Kidney glomerular epithelial cell (primary cell): Measurements from ENCODE around the gene TSPAN13.

ENCODE experiments used
- DNase-seq: peaks from one replicate; lab custom pipeline; 2025; lab: John Stamatoyannopoulos, UW

The TSPAN13 gene

DNA sequence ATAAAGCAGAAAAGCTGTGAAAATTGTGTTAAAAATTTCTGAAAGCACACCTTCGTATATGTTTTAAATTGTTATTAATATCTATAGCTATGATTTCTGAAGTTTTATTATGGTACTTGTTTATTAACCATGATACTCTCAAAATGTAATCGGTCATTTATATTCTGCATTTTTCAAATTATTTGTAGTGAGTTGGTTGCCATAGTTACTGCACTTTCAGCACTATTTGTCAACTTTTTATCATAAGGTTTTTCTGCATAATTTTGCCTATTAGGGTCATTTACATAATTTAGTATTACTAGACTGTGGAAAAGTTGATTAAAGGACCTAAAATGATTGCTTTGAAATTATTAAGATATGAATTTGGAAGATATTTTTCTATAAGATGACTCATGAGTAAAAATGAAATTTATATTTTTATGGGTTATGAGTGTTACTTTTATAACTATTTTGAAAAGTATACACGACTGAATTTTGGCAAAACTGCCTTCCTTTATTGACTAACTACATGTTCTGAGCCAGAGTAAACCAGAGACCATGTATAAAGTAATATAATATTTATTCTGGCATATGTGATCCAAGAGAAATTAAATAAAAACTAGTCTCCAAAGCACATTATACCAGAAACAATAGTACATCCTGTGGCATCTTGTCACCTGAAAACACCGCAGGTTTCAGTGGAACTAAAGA lies 59.1 kb downstream of the TSPAN13 start:
- no peak for DNase-seq

DNA sequence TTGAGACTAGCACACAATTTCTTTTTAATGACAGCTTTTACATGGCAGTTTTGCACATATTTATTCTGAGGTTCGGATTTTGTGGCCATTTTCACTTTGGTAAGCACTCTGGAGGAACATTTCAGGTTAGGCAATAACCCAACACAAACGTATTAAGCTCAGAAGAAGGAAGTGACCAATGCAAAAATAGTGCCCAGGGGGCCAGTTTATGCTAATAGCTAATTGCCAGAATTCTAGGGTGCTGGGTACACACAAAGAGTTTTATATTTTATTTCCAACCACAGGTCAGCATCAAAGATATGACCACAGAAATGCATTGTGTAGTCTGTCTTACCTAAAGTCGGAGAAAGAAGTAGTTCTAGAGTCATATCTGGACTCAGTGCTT lies 59.7 kb downstream of the TSPAN13 start:
- DNase-seq: no peak

DNA sequence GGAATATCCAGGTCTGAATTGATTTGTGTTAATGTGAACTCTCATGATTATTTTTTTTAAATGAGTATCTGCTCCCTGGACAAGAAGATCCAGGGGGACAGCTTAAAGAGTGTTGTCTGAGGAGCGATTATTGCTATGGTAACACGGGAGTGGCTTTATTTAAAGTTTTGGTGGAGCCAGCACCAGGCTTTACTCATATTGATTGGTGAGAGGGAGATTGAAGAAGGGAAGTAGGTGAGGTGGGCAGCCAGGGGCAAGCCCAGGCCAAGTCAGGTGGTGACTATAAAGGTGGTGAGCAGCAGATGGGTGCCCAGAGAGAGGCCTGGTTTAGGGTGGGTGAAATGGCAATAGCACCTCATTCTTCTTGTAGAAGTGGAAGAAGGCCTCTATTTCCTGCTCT lies 61.4 kb downstream of the TSPAN13 start:
- no peak for DNase-seq

- no peak for DNase-seq
Observed at GRCh38 chr7:16816824-16817223, 63.3 kb downstream of the TSPAN13 start.

GRCh38 chr7:16817536-16817935 lies 64.0 kb downstream of the TSPAN13 start:
- DNase-seq: peak; percentile 56

DNA sequence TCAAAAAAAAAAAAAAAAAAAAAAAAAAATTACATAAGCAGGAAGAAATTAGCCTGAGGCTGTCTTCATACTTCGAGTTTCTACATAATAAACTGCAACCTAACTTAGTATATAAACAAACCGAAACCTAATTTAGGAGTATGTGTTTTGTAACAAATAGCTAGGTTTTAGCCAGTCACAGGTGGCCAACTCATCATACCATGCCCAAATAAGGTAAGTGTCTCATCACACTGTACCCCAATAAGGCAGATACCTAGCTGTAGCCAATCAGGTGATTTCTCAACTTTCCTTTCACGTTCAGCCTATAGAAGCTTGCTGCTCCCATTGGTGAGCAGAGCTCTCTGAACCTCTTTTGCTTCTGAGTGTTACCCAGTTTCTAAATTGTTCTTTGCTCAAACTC lies 65.2 kb downstream of the TSPAN13 start:
- no peak for DNase-seq

- DNase-seq: no peak
Observed at GRCh38 chr7:16822029-16822428, 68.5 kb downstream of the TSPAN13 start.

- no peak for DNase-seq
Observed at GRCh38 chr7:16826060-16826459, 72.5 kb downstream of the TSPAN13 start.

DNA sequence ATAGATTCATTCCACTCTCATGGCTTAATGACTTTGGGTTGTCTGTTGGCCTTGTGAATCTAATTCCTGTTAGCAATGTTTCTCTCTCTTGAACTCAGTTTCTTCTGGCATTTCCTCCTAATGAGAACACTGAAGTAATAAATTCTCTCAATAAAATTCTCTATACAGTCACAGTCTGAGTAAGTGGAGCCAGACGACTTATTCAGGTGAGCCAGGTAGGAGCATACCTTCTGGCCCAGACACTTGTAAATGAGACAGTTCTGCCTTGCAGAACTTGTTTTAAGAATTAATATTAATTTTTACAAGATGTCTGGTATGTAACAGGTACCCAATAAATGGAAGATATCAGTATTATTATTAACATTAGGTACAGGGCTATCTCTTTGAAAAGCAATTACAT lies 79.8 kb downstream of the TSPAN13 start:
- no peak for DNase-seq
